HEK293 (cell line): ENCODE results near the gene SURF1.

ENCODE experiments used
- CTCF ChIP-seq: fragments of 450-650 bp; formaldehyde crosslinking; IDR thresholded peaks from 2 replicates; pipeline ENCODE4 v1.5.1; 2016; ENCODE audit warnings: missing biosample characterization, missing genetic modification characterization
- KLF16 ChIP-seq: fragments of 450-650 bp; formaldehyde crosslinking; IDR thresholded peaks from 2 replicates; pipeline ENCODE4 v1.5.1; 2017; ENCODE audit warnings: missing biosample characterization, missing genetic modification characterization
- YY1 ChIP-seq: fragments of 450-650 bp; formaldehyde crosslinking; IDR thresholded peaks from 2 replicates; pipeline ENCODE4 v1.5.1; 2018; ENCODE audit warnings: missing biosample characterization, missing genetic modification characterization
- ZEB2 ChIP-seq: fragments of 450-650 bp; formaldehyde crosslinking; IDR thresholded peaks from 2 replicates; pipeline ENCODE4 v1.5.1; 2016; ENCODE audit warnings: missing biosample characterization, missing genetic modification characterization
- ZNF114 ChIP-seq: fragments of 450-650 bp; formaldehyde crosslinking; IDR thresholded peaks from 2 replicates; pipeline ENCODE4 v1.5.0; 2017; ENCODE audit warnings: missing biosample characterization, missing genetic modification characterization
- ZNF138 ChIP-seq: fragments of 450-650 bp; formaldehyde crosslinking; IDR thresholded peaks from 2 replicates; pipeline ENCODE4 v1.5.1; 2016; ENCODE audit warnings: missing biosample characterization, missing genetic modification characterization, borderline replicate concordance
- ZNF146 ChIP-seq: fragments of 450-650 bp; formaldehyde crosslinking; IDR thresholded peaks from 2 replicates; pipeline ENCODE4 v1.5.1; 2016; ENCODE audit warnings: missing biosample characterization, missing genetic modification characterization
- ZNF274 ChIP-seq, 2 experiments: fragments of 200-500 bp in 1 of 2; fragments of 450-650 bp in 1 of 2; sonication (Bioruptor generic) in 1 of 2; formaldehyde crosslinking in 1 of 2; IDR thresholded peaks; 2 replicates each; pipeline versions ENCODE4 v1.5.1 to v1.6.1; 2014 to 2016; ENCODE audit warnings: borderline replicate concordance in 1 of 2, inconsistent platforms in 1 of 2, low read length in 1 of 2, missing biosample characterization in 1 of 2, missing genetic modification characterization in 1 of 2
- ZNF335 ChIP-seq: fragments of 450-650 bp; formaldehyde crosslinking; conservative IDR thresholded peaks from 2 replicates; pipeline ENCODE4 v1.5.1; 2016; ENCODE audit warnings: missing biosample characterization, missing genetic modification characterization
- ZNF341 ChIP-seq: fragments of 450-650 bp; formaldehyde crosslinking; IDR thresholded peaks from 2 replicates; pipeline ENCODE4; 2016; ENCODE audit warnings: low read depth, missing biosample characterization, missing genetic modification characterization
- ZNF501 ChIP-seq: fragments of 450-650 bp; formaldehyde crosslinking; IDR thresholded peaks from 2 replicates; pipeline ENCODE4 v1.5.1; 2016; ENCODE audit warnings: missing biosample characterization, missing genetic modification characterization
- ZNF843 ChIP-seq: fragments of 450-650 bp; formaldehyde crosslinking; IDR thresholded peaks from 2 replicates; pipeline ENCODE4 v1.5.1; 2016; ENCODE audit warnings: missing biosample characterization, missing genetic modification characterization

GRCh38 chr9:133402689-133403088 is 46.4 kb upstream of the SURF1 start:
- TF ChIP-seq ZNF138 (tag by site-specific recombination) (no peak), ZNF114 (tag by site-specific recombination) (no peak), ZNF501 (tag by site-specific recombination) (no peak), ZNF146 (tag by site-specific recombination) (no peak), CTCF (tag by site-specific recombination) (no peak), ZNF274 (IDR thresholded peaks at IDR 0.05; ENCODE audit: low read length) (no peak), ZNF274 (tag by site-specific recombination; IDR thresholded peaks at IDR 0.05; ENCODE audit: borderline replicate concordance) (no peak), KLF16 (tag by site-specific recombination) (no peak), YY1 (tag by site-specific recombination) (no peak), ZNF843 (tag by site-specific recombination) (no peak), ZNF335 (tag by site-specific recombination) (no peak), ZNF341 (tag by site-specific recombination) (no peak), ZEB2 (no peak)
